ENCODE data around the gene MRPL28.
A peak's percentile ranks its signal among the peaks of the same experiment; 100 is the strongest.
"Not testable (repeated sequence)": the region's sequence is repeated elsewhere in the genome, so short reads cannot be mapped to it uniquely, and the experiment has no call there.

The MRPL28 gene

GRCh38 chr16:331181-331814 is 39.0 kb downstream of the MRPL28 start:
- H3K4me2 ChIP-seq (ENCODE audit: insufficient read depth, low read length, poor library complexity, severe bottlenecking); H3K9me3 ChIP-seq (replicated peaks in 1 of 2; ENCODE audit: control insufficient read depth in 2 of 2, insufficient read depth in 1 of 2, low read depth in 1 of 2, low read length in 2 of 2); H3K23ac ChIP-seq (ENCODE audit: low read depth, low read length, poor library complexity); H4K8ac ChIP-seq (ENCODE audit: low read depth, low read length); H3K27ac ChIP-seq (replicated peaks; ENCODE audit: low read length); H4K91ac ChIP-seq (ENCODE audit: low read depth, low read length, poor library complexity); H2AFZ ChIP-seq (ENCODE audit: low read length); H3K4ac ChIP-seq (ENCODE audit: low read length); H2BK120ac ChIP-seq (ENCODE audit: low read depth, low read length); H2BK5ac ChIP-seq (ENCODE audit: low read length); H3K18ac ChIP-seq (ENCODE audit: low read length); DNase-seq (ENCODE audit: low spot score); H3K36me3 ChIP-seq (replicated peaks in 1 of 2; ENCODE audit: control insufficient read depth in 2 of 2, insufficient read depth in 2 of 2, low read length in 2 of 2); H3K4me3 ChIP-seq (ENCODE audit: low read length in 2 of 2); H3K9ac ChIP-seq (ENCODE audit: low read depth, low read length, poor library complexity); H2BK12ac ChIP-seq (ENCODE audit: low read length); H3K27me3 ChIP-seq (ENCODE audit: control insufficient read depth in 3 of 3, insufficient read depth in 3 of 3, low read depth in 1 of 3, low read length in 3 of 3); H2BK15ac ChIP-seq (ENCODE audit: low read length); H3K14ac ChIP-seq (ENCODE audit: low read length); H2AK5ac ChIP-seq (ENCODE audit: low read depth, low read length): not testable (repeated sequence)
- no CpG with 5 or more reads among the region's 6 CpGs for WGBS, 2 donors (ENCODE audit: extremely low coverage in 2 of 2, insufficient read length in 2 of 2, insufficient replicate concordance in 1 of 2)
- H3K79me1 ChIP-seq (ENCODE audit: low read depth, low read length), result peaks cover 12% of the 10 kb centered on the region
- peaks cover 10 to 21% of the 10 kb centered on the region in 2 donors for H3K4me1 ChIP-seq (ENCODE audit: control insufficient read depth in 2 of 2, insufficient read depth in 1 of 2, low read depth in 1 of 2, low read length in 2 of 2)

DNA sequence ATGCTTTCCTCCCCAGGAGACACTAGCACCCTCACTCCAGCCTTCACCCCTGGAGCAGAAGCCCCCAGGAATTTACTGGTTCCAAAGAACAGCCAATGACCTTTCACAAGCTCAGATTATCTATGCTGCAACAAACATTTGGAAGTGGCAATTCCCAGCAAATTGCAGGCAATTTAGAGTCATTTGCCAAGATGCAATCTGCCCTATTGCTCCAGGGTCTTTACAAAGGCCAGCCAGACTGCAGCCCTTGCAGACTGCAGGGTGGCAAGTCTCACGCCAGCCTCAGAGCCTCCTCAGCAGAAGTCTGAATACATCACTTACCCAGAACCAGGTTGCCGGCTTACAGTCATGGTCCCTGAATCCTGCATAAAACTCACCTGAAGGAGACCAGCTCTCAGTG is 39.6 kb downstream of the MRPL28 start:
- Histone ChIP-seq H2AFZ (ENCODE audit: low read length) (no peak overlapping the region), H3K18ac (ENCODE audit: low read length) (no peak overlapping the region), H3K27me3 (ENCODE audit: control insufficient read depth in 3 of 3, insufficient read depth in 3 of 3, low read depth in 1 of 3, low read length in 3 of 3) (no peaks in the 10 kb centered on the region), H2BK5ac (ENCODE audit: low read length) (no peak overlapping the region), H3K9me3 (replicated peaks in 1 of 2; ENCODE audit: control insufficient read depth in 2 of 2, insufficient read depth in 1 of 2, low read depth in 1 of 2, low read length in 2 of 2) (peaks cover 3 to 4% of the 10 kb centered on the region in 2 donors), H2AK5ac (ENCODE audit: low read depth, low read length) (no peak overlapping the region), H2BK120ac (ENCODE audit: low read depth, low read length) (no peak overlapping the region), H3K4me2 (ENCODE audit: insufficient read depth, low read length, poor library complexity, severe bottlenecking) (no peak overlapping the region), H2BK15ac (ENCODE audit: low read length) (no peak overlapping the region), H3K4ac (ENCODE audit: low read length) (no peak overlapping the region), H4K91ac (ENCODE audit: low read depth, low read length, poor library complexity) (no peak overlapping the region), H3K79me1 (ENCODE audit: low read depth, low read length) (peaks cover 12% of the 10 kb centered on the region), H3K27ac (replicated peaks; ENCODE audit: low read length) (no peak overlapping the region), H2BK12ac (ENCODE audit: low read length) (no peak overlapping the region), H3K23ac (ENCODE audit: low read depth, low read length, poor library complexity) (no peak overlapping the region), H3K36me3 (replicated peaks in 1 of 2; ENCODE audit: control insufficient read depth in 2 of 2, insufficient read depth in 2 of 2, low read length in 2 of 2) (peaks cover 0 to 5% of the 10 kb centered on the region in 2 donors), H4K8ac (ENCODE audit: low read depth, low read length) (no peak overlapping the region), H3K4me3 (ENCODE audit: low read length in 2 of 2) (no peak overlapping the region), H3K14ac (ENCODE audit: low read length) (no peak overlapping the region), H3K9ac (ENCODE audit: low read depth, low read length, poor library complexity) (no peak overlapping the region), H3K4me1 (ENCODE audit: control insufficient read depth in 2 of 2, insufficient read depth in 1 of 2, low read depth in 1 of 2, low read length in 2 of 2) (peaks cover 10 to 21% of the 10 kb centered on the region in 2 donors)
- WGBS, 2 donors (ENCODE audit: extremely low coverage in 2 of 2, insufficient read length in 2 of 2, insufficient replicate concordance in 1 of 2), result no CpG with 5 or more reads among the region's 2 CpGs
- no peak for DNase-seq (ENCODE audit: low spot score)

GRCh38 chr16:325375-326145 is 44.8 kb downstream of the MRPL28 start:
- Histone ChIP-seq H3K4me3 (ENCODE audit: low read length in 2 of 2) (no peak overlapping the region), H3K36me3 (replicated peaks in 1 of 2; ENCODE audit: control insufficient read depth in 2 of 2, insufficient read depth in 2 of 2, low read length in 2 of 2) (peaks cover 2 to 6% of the 10 kb centered on the region in 2 donors), H4K8ac (ENCODE audit: low read depth, low read length) (no peak overlapping the region), H2AK5ac (ENCODE audit: low read depth, low read length) (peak overlapping the region; percentile 45), H2BK15ac (ENCODE audit: low read length) (no peak overlapping the region), H3K14ac (ENCODE audit: low read length) (no peak overlapping the region), H3K4ac (ENCODE audit: low read length) (no peak overlapping the region), H2BK12ac (ENCODE audit: low read length) (no peak overlapping the region), H3K18ac (ENCODE audit: low read length) (peak overlapping the region; percentile 35), H4K91ac (ENCODE audit: low read depth, low read length, poor library complexity) (no peak overlapping the region), H3K9ac (ENCODE audit: low read depth, low read length, poor library complexity) (peak overlapping the region; percentile 72), H3K4me2 (ENCODE audit: insufficient read depth, low read length, poor library complexity, severe bottlenecking) (no peak overlapping the region), H2BK5ac (ENCODE audit: low read length) (no peak overlapping the region), H3K23ac (ENCODE audit: low read depth, low read length, poor library complexity) (peak overlapping the region; percentile 8), H3K9me3 (replicated peaks in 1 of 2; ENCODE audit: control insufficient read depth in 2 of 2, insufficient read depth in 1 of 2, low read depth in 1 of 2, low read length in 2 of 2) (no peaks in the 10 kb centered on the region), H3K27ac (replicated peaks; ENCODE audit: low read length) (no peak overlapping the region), H2AFZ (ENCODE audit: low read length) (no peak overlapping the region), H2BK120ac (ENCODE audit: low read depth, low read length) (no peak overlapping the region), H3K4me1 (ENCODE audit: control insufficient read depth in 2 of 2, insufficient read depth in 1 of 2, low read depth in 1 of 2, low read length in 2 of 2) (peaks cover 4 to 11% of the 10 kb centered on the region in 2 donors), H3K79me1 (ENCODE audit: low read depth, low read length) (peaks cover 15% of the 10 kb centered on the region), H3K27me3 (ENCODE audit: control insufficient read depth in 3 of 3, insufficient read depth in 3 of 3, low read depth in 1 of 3, low read length in 3 of 3) (no peaks in the 10 kb centered on the region)
- DNase-seq (ENCODE audit: low spot score), result no peak
- no CpG with 5 or more reads among the region's 28 CpGs for WGBS, 2 donors (ENCODE audit: extremely low coverage in 2 of 2, insufficient read length in 2 of 2, insufficient replicate concordance in 1 of 2)

Data from neuronal stem cell (in vitro differentiated cells).